ENCODE results near the gene LRRC74B.

GRCh38 chr22:21064917-21065864, 19.4 kb downstream of the LRRC74B start:
- TF ChIP-seq CTCF (IDR thresholded peaks at IDR 0.05; ENCODE audit: insufficient read depth, low read depth, low read length), result no peak
- no peak for TF ChIP-seq EZH2 (IDR thresholded peaks at IDR 0.05; ENCODE audit: insufficient read depth, low read length)
